HG02588 (cell line): Measurements from ENCODE around the gene ARHGAP26.

Source experiments
- ATAC-seq: cut with Tn5 transposase; IDR thresholded peaks from one replicate; pipeline ENCODE4 v1.9.1; 2021; ENCODE audit warnings: mild to moderate bottlenecking, moderate library complexity; ENCODE audit not compliant: unreplicated experiment

Gene ARHGAP26, protein sequence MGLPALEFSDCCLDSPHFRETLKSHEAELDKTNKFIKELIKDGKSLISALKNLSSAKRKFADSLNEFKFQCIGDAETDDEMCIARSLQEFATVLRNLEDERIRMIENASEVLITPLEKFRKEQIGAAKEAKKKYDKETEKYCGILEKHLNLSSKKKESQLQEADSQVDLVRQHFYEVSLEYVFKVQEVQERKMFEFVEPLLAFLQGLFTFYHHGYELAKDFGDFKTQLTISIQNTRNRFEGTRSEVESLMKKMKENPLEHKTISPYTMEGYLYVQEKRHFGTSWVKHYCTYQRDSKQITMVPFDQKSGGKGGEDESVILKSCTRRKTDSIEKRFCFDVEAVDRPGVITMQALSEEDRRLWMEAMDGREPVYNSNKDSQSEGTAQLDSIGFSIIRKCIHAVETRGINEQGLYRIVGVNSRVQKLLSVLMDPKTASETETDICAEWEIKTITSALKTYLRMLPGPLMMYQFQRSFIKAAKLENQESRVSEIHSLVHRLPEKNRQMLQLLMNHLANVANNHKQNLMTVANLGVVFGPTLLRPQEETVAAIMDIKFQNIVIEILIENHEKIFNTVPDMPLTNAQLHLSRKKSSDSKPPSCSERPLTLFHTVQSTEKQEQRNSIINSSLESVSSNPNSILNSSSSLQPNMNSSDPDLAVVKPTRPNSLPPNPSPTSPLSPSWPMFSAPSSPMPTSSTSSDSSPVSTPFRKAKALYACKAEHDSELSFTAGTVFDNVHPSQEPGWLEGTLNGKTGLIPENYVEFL

GRCh38 chr5:142769793-142770649 lies at the start of gene ARHGAP26:
Gene ARHGAP26, plus strand, starts transcription at chr5:142770377. Its CDS starts 385 bp downstream, at chr5:142770762.
- ATAC-seq = peak; percentile 98

GRCh38 chr5:142720641-142721271 lies 49.4 kb upstream of the ARHGAP26 start:
- no peak for ATAC-seq

GRCh38 chr5:142722146-142722545 lies 48.0 kb upstream of the ARHGAP26 start:
- no peak for ATAC-seq

DNA sequence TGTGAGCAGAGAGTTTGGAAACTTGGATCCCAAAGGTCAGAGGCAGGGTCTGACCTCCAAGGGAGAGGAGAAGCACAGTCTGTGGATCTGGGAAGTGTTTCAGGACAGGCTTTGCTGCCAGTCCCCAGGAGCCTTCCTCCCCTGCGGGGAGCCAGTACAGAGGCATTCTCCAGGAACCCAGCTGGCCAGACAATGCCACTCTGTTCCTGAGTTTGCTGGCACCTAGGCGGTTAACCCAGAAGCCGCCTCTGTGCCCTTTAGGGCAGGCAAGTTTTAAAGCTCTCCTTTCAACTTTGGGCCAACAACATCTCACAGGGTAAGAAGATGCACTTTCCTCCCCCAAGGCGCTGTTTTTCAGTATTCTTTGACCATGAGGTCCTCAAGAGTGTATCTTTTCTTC lies 47.3 kb upstream of the ARHGAP26 start:
- no peak for ATAC-seq

DNA sequence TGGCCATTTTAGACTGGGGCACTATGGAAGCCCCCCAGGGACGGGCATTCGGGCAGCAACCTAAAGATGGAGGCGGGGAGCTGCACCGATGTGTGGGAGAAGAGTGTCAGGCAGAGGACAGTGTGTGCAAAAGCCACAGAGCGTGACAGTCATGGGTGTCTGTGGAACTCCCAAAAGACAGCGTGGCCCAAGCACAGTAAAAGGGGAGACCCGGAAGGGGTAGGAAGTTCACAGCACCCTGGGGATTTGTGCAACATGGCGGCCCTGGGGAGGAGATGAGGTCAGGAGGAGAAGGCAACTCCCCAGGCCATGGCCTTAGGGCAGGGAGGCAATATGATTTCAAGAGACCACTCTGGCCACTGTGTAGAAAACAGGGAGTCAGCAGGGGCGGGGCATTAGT lies 45.4 kb upstream of the ARHGAP26 start:
- ATAC-seq = no peak

- no peak for ATAC-seq
These were observed 44.7 kb upstream of the ARHGAP26 start for GRCh38 chr5:142725231-142726187.

DNA sequence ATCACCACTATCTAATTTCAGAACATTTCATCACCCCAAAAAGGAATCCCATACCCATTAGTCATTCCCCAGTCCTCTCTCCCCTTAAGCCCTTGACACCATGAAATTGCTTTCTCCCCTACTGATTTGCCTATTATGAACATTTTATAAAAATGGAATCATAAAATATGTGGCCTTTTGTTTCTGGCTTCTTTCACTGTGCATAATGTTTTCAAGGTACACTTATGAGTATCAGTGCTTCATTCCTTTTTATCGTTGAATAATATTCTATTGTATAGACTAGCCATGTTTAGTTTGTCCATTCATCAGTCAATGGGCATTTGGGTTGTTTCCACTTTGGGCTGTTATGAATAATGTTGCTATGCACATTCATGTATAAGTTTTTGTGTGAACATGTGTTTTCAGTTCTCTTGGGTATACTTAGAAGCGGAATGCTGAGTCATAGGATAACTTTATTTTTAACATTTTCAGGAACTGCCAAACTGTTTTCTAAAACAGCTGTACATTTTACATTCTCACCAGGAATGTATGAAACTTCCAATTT lies 43.9 kb upstream of the ARHGAP26 start:
- no peak for ATAC-seq

- ATAC-seq = no peak
These were observed 42.5 kb upstream of the ARHGAP26 start for GRCh38 chr5:142727735-142728047.

DNA sequence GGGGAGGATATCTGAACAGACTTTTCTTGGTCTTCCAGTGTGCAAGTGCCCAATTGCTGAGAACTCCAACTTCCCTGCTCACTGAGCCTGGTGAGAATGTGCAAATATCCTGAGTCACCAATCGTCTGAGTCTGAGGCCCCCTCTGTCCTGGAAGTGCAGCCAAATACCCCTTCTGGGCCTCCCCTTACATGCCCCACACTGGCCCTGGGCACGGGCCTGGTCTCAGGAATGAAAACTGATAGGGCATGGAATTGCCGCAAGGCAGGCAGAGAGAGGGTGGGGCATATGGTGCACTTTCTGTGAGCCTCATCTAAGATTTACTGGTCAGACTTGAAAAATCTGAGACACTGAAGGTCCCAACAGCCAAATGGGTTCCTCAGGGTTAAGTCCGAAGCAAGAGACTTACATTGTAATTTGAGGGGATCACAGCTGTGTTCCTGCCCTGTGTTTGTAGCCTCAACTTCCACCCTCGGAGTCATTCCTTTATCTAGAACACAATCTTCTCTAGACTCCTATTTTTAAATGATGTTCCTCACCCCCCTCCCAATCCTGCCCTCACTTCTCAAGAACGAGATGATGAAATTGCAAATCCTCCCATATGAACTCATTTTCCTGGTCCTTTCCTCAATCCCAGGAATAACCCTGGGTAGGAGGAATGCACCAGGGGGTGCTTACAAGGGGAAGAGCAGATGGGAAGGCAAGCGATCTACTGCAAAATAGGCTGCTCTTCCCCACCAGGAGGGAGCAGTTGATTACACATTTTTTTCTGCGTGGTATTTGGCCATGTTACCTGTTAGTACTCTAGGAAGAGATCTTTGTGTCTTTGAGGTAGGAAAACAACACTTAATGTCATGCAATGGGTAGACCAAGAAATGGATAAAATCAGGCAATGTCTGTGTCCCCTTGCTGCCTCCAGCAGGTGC lies 34.6 kb upstream of the ARHGAP26 start:
- ATAC-seq = no peak

DNA sequence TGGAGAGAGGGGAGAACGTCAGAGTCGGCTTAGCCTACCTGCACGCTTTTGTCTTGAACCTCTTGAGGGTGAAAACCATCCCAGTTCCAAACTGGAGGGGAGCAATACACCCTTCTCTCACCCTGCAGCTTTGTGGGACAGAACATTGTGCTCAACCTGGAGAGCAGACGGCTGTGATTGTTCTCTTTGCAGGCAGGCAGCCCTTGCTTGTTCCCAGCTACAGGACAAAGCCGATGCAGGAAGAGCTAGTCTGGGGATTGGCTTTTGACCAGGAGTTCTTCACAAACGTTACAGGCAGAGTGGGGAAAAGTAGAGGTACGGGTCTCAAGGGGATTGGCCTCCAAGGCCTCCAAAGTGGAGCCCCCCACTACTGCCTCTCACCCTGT lies 33.9 kb upstream of the ARHGAP26 start:
- no peak for ATAC-seq

GRCh38 chr5:142737179-142737578 lies 33.0 kb upstream of the ARHGAP26 start:
- no peak for ATAC-seq

DNA sequence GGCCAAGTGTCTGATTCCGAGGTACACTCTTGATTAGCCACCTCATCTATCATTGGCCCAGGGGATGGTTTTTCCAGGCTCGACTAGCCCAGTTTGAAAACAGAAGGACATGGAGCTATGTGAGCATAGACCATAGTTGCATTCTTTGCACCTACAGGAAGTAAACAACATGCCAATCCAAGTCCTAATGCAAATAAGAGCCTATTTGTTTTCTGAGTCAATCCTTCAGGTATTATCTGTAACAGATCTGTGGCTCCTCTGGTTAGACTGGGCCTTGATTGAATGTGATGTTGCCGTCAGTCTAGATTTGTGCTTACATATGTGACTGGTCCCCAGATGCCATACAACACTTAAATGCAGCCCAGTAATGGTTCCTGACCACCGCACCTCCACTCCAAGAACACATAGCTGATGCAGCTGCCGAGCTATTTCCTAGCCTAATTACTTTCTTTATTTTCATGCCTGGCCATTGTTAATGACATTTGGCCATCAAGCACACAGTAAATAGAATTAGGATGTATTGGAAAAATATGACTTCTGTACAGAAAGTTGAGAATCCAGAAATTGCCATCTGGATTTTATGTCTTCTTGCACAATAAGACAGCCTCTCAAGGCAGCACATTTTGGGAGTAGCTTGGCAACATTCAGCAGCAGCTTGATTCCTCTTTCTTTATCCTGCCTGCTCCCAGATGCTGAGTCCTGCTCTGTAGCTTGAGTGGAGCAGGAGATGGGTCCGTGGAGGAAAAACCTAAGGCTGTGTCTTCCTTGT lies 29.5 kb upstream of the ARHGAP26 start:
- no peak for ATAC-seq

GRCh38 chr5:142743592-142744441 lies 26.4 kb upstream of the ARHGAP26 start:
- no peak for ATAC-seq

GRCh38 chr5:142745268-142745667 lies 24.9 kb upstream of the ARHGAP26 start:
- no peak for ATAC-seq

- no peak for ATAC-seq
These were observed 23.4 kb upstream of the ARHGAP26 start for GRCh38 chr5:142746532-142747433.

DNA sequence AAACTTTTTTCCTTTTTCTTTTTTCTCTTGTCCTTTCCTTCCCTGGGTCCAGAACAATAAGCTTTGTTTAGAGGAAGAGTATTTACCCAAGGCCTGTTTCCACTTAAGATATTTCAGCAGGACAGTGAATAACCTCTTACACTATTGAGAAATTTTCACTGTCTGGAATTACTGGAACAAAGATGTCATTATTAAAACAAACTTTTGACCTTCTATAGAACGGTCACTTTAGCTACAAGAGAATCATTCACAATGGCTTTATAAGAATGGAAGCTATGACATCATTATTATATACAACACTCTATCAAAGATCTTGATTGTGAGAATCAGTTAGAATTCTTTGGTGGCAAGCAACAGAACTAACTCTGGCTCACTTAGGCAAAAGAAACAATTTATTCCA lies 22.0 kb upstream of the ARHGAP26 start:
- no peak for ATAC-seq
